Measurements from ENCODE around the gene NAA80. TPM values are rescaled to one million over a fixed set of nuclear protein-coding genes. Genes with fewer than 3 reads are reported as not detected.
A peak's percentile ranks its signal among the peaks of the same experiment; 100 is the strongest.

The NAA80 gene
- total RNA-seq, 1 donor from 2014 or later: 10.7 TPM

- Mint-ChIP-seq H3K36me3 (ENCODE audit: low read depth) (no peaks in the 10 kb centered on the region), H3K27me3 (ENCODE audit: low read depth) (peaks cover 6% of the 10 kb centered on the region), H3K4me3 (peak overlapping the region; percentile 70), H3K4me1 (peaks cover 29% of the 10 kb centered on the region), H3K9me3 (no peaks in the 10 kb centered on the region), H3K27ac (ENCODE audit: unreplicated experiment) (no peak overlapping the region)
- no peak for DNase-seq (ENCODE audit: low read depth, low spot score)
- no peak for TF ChIP-seq CTCF (conservative IDR thresholded peaks at IDR 0.05)
Observed at GRCh38 chr3:50302095-50303012, 3.1 kb upstream of the NAA80 start.

GRCh38 chr3:50300681-50301254 lies 1.6 kb upstream of the NAA80 start:
- H3K36me3 Mint-ChIP-seq (ENCODE audit: low read depth): no peaks in the 10 kb centered on the region
- DNase-seq (ENCODE audit: low read depth, low spot score): no peak
- H3K9me3 Mint-ChIP-seq: no peaks in the 10 kb centered on the region

GRCh38 chr3:50299929-50300680 lies 900 bp upstream of the NAA80 start:
- H3K36me3 Mint-ChIP-seq (ENCODE audit: low read depth): no peaks in the 10 kb centered on the region
- H3K27me3 Mint-ChIP-seq (ENCODE audit: low read depth): peaks cover 6% of the 10 kb centered on the region
- H3K4me3 Mint-ChIP-seq: peak overlapping the region; percentile 98
- TF ChIP-seq CTCF (conservative IDR thresholded peaks at IDR 0.05): no peak
- DNase-seq (ENCODE audit: low read depth, low spot score): no peak
- peaks cover 29% of the 10 kb centered on the region for H3K4me1 Mint-ChIP-seq
- H3K9me3 Mint-ChIP-seq: no peaks in the 10 kb centered on the region
- H3K27ac Mint-ChIP-seq (ENCODE audit: unreplicated experiment): peak overlapping the region; percentile 96

More at GRCh38 chr3:50300681-50301254, 1.6 kb upstream of the NAA80 start:
- Mint-ChIP-seq H3K27ac (ENCODE audit: unreplicated experiment) (no peak overlapping the region), H3K27me3 (ENCODE audit: low read depth) (peaks cover 6% of the 10 kb centered on the region), H3K4me1 (peaks cover 29% of the 10 kb centered on the region), H3K4me3 (peak overlapping the region; percentile 98)
- no peak for TF ChIP-seq CTCF (conservative IDR thresholded peaks at IDR 0.05)

- no peak for DNase-seq (ENCODE audit: low read depth, low spot score)
- Mint-ChIP-seq H3K9me3 (no peaks in the 10 kb centered on the region), H3K4me1 (peaks cover 26% of the 10 kb centered on the region)
Observed at GRCh38 chr3:50299638-50299928, 378 bp upstream of the NAA80 start.

More at GRCh38 chr3:50299638-50299928, 378 bp upstream of the NAA80 start:
- Mint-ChIP-seq H3K36me3 (ENCODE audit: low read depth) (no peaks in the 10 kb centered on the region), H3K27ac (ENCODE audit: unreplicated experiment) (peak overlapping the region; percentile 96), H3K27me3 (ENCODE audit: low read depth) (peaks cover 6% of the 10 kb centered on the region), H3K4me3 (peak overlapping the region; percentile 98)
- no peak for TF ChIP-seq CTCF (conservative IDR thresholded peaks at IDR 0.05)

All from neural crest cell (in vitro differentiated cells).